Measurements from ENCODE around the gene ZFYVE28.
A peak's percentile ranks its signal among the peaks of the same experiment; 100 is the strongest.

ZFYVE28 gene

GRCh38 chr4:2363056-2363721 lies 55.3 kb downstream of the ZFYVE28 start:
- Mint-ChIP-seq H3K36me3 (no peaks in the 10 kb centered on the region), H3K9me3 (no peaks in the 10 kb centered on the region), H3K4me3 (no peak overlapping the region), H3K27me3 (peaks cover 14% of the 10 kb centered on the region), H3K27ac (no peak overlapping the region), H3K4me1 (peaks cover 9% of the 10 kb centered on the region)
- no peak for DNase-seq
- CTCF ChIA-PET: no interaction called here

- H3K4me1 Mint-ChIP-seq: peaks cover 9% of the 10 kb centered on the region
- CTCF ChIA-PET: no interaction called here
- H3K36me3 Mint-ChIP-seq: no peaks in the 10 kb centered on the region
- no peak overlapping the region for H3K27ac Mint-ChIP-seq
- no peaks in the 10 kb centered on the region for H3K9me3 Mint-ChIP-seq
- H3K27me3 Mint-ChIP-seq: peaks cover 14% of the 10 kb centered on the region
- H3K4me3 Mint-ChIP-seq: no peak overlapping the region
- DNase-seq: no peak
Observed at GRCh38 chr4:2362266-2363055, 56.0 kb downstream of the ZFYVE28 start.

DNA sequence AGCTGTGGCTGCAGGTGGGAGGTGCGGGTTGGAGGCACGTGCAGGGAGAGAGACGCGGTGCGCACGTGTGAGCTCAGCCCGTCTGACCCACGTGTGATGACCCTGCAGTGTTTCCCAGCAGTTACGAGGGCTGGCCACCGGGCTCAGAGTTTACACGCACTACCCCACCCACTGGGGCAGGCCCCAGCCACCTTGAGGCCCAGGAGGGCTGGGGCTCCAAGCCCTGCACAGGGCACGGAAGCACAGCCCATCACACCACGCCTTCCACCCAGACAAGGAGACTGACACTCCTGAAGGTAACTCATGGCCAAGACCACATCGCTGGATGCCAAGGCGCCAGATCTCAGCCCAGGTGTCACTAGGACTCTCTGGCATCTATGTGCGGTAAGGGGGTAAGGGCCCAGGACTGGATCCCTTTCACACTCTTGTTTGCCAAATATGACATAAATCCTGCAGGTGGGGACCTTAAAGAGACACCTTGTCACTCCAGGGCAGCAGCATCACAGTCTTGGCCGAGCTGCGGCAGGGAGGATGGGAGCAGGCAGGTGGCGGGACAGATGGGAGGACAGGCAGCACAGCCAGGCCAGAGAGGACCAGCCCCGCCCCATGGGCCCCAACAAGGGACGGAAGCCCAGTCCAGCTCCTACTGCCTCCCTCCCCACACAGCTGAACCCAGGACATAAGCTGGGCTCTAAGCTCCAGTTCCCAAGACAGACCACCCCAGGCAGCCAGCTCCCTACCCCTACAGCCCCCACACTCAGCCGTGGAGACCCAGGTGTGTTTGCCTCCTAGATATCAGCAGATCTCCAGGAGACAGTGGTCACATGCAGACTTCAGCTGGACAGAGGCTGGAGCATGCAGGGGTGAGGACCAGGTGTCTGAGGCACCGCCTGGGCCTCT lies 56.8 kb downstream of the ZFYVE28 start:
- H3K9me3 Mint-ChIP-seq: no peaks in the 10 kb centered on the region
- peaks cover 9% of the 10 kb centered on the region for H3K4me1 Mint-ChIP-seq
- DNase-seq: no peak
- H3K36me3 Mint-ChIP-seq: no peaks in the 10 kb centered on the region
- CTCF ChIA-PET: interaction anchor here (1.5 kb wide), 1 partner anchor 142 kb away, joined by 5 read pairs; no protein-coding TSS in a partner anchor
- H3K27me3 Mint-ChIP-seq: peaks cover 8% of the 10 kb centered on the region
- no peak overlapping the region for H3K27ac Mint-ChIP-seq
- no peak overlapping the region for H3K4me3 Mint-ChIP-seq

DNA sequence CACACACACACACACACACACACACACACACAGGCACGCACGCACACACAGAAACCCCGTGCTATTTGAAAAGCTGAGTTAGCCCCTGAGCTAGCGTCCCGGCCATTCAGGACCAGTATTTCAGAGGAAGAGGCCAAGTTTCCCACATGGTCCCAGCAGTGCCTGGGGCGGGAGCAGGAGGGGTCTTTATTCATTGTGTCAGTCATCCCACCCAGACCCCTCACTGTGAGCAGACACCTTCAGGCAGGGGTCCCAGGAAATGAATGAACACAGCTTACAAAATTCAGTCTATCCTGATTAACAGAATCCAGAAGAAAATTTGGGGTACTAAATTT lies 58.1 kb downstream of the ZFYVE28 start:
- Mint-ChIP-seq H3K4me1 (peaks cover 9% of the 10 kb centered on the region), H3K36me3 (no peaks in the 10 kb centered on the region), H3K4me3 (no peak overlapping the region), H3K27me3 (peaks cover 5% of the 10 kb centered on the region), H3K9me3 (no peaks in the 10 kb centered on the region), H3K27ac (no peak overlapping the region)
- CTCF ChIA-PET: interaction anchor here (1.1 to 1.5 kb wide), 2 partner anchors 79 to 140 kb away, joined by 3 to 5 read pairs; no protein-coding TSS in a partner anchor
- DNase-seq: no peak

DNA sequence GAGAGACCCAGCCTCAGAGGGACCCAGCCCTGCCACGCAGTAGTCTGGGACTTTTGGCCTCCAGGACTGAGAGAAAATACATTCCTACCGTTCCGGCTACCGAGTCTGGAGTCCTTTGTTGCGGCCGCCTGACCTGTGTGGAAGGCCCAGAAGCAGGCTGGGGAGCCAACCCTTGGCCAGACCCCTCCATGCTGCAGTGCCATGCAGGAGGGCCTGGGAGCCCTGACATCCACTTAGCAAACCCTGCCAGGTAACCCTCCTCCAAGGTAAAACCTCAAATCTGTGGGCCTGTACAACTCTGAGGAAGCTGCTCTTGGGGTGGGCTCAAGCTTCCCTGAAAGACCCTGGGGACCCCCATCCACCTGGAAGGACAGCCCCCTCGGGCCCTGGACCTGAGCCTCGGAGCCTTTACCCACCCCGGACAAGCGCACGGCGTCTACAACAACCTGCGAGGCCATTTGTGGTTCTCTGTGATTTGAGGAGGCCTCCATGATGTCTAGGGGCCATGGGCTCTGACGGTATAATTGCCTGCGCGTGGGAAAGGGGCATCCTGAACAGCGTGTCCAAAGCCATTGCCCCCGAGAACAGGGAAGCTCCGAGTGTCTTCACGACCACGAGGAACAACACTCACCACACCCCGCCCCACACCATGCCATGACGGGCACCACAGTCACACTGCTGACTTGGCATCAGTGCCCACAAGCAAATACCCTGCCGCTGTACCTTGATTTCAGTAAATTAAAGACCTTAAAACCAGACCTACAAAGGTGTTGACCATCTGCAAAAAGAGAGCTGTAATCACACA lies 58.7 kb downstream of the ZFYVE28 start:
- Mint-ChIP-seq H3K36me3 (no peaks in the 10 kb centered on the region), H3K4me1 (peaks cover 11% of the 10 kb centered on the region), H3K9me3 (no peaks in the 10 kb centered on the region), H3K27ac (no peak overlapping the region), H3K4me3 (no peak overlapping the region), H3K27me3 (peaks cover 4% of the 10 kb centered on the region)
- CTCF ChIA-PET: interaction anchor here (1.1 to 1.5 kb wide), 2 partner anchors 78 to 140 kb away, joined by 3 to 5 read pairs; no protein-coding TSS in a partner anchor
- DNase-seq: no peak

GRCh38 chr4:2357821-2358745 lies 60.4 kb downstream of the ZFYVE28 start:
- no peak overlapping the region for H3K27ac Mint-ChIP-seq
- no peak for DNase-seq
- peaks cover 4% of the 10 kb centered on the region for H3K27me3 Mint-ChIP-seq
- H3K4me3 Mint-ChIP-seq: no peak overlapping the region
- CTCF ChIA-PET: interaction anchor here (1.0 kb wide), 1 partner anchor 136 kb away, joined by 3 read pairs; no protein-coding TSS in a partner anchor
- H3K9me3 Mint-ChIP-seq: no peaks in the 10 kb centered on the region
- H3K4me1 Mint-ChIP-seq: peaks cover 4% of the 10 kb centered on the region
- no peaks in the 10 kb centered on the region for H3K36me3 Mint-ChIP-seq

GRCh38 chr4:2356123-2357069 lies 62.0 kb downstream of the ZFYVE28 start:
- no peak overlapping the region for H3K4me3 Mint-ChIP-seq
- H3K9me3 Mint-ChIP-seq: no peaks in the 10 kb centered on the region
- no peak overlapping the region for H3K27ac Mint-ChIP-seq
- peaks cover 4% of the 10 kb centered on the region for H3K27me3 Mint-ChIP-seq
- H3K4me1 Mint-ChIP-seq: peaks cover 4% of the 10 kb centered on the region
- no peaks in the 10 kb centered on the region for H3K36me3 Mint-ChIP-seq
- DNase-seq: no peak
- CTCF ChIA-PET: no interaction called here

GRCh38 chr4:2354760-2355159 lies 63.7 kb downstream of the ZFYVE28 start:
- Mint-ChIP-seq H3K27ac (no peak overlapping the region), H3K4me1 (peaks cover 4% of the 10 kb centered on the region), H3K9me3 (no peaks in the 10 kb centered on the region), H3K36me3 (no peaks in the 10 kb centered on the region), H3K27me3 (peaks cover 4% of the 10 kb centered on the region), H3K4me3 (no peak overlapping the region)
- CTCF ChIA-PET: interaction anchor here (2.5 kb wide), 1 partner anchor 134 kb away, joined by 12 read pairs; no protein-coding TSS in a partner anchor
- DNase-seq: no peak

- Mint-ChIP-seq H3K27me3 (peaks cover 4% of the 10 kb centered on the region), H3K36me3 (no peaks in the 10 kb centered on the region), H3K9me3 (no peaks in the 10 kb centered on the region), H3K27ac (no peak overlapping the region), H3K4me1 (peaks cover 4% of the 10 kb centered on the region), H3K4me3 (no peak overlapping the region)
- CTCF ChIA-PET: interaction anchor here (2.5 kb wide), 1 partner anchor 134 kb away, joined by 12 read pairs; no protein-coding TSS in a partner anchor
- peak; percentile 50 for DNase-seq
Observed at GRCh38 chr4:2354118-2354517, 64.3 kb downstream of the ZFYVE28 start.

DNA sequence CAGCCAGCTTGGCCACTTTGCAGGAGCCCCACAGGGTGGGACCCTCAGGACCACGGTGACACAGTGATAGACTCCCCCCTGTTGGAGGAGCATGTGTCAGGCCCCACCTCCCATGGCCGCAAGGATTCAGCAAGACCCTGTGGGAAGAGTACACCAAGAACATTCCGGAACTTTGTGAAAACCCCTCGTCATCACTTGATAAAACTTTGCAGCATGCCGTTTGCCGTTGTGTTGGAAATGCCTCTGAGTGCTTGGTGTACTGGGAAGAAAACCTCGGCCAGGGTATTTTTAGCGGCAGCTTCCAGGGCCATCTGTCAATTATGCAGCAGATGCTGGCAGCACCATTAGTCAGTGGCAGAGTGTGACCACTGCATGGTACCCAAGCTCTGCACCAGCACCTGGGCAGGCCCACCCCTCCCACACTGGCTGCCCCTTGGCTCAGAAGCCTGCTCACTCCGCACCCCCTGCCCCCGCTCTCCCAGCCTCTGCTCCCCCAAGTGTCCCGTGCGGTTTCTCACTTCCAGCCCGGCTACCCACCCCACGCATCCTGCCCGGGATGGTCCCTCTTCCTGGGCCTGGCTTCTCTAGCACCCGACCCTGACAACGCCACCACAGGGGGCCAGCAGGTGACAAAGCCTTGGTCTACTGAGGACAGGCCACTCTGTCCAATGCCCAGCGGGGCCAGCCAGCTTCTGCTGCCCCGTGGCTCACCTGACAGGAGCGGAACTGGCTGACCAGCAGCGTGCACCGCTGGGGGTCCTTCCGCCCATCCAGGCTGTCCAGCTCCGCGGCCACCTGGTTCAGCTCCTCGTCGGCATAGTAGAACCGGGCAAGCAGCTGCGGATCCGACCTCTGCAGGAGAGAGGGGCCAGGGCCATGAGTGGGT lies 65.0 kb downstream of the ZFYVE28 start:
- no peaks in the 10 kb centered on the region for H3K36me3 Mint-ChIP-seq
- H3K9me3 Mint-ChIP-seq: no peaks in the 10 kb centered on the region
- no peak overlapping the region for H3K27ac Mint-ChIP-seq
- no peak for DNase-seq
- no peak overlapping the region for H3K4me3 Mint-ChIP-seq
- peaks cover 4% of the 10 kb centered on the region for H3K27me3 Mint-ChIP-seq
- peaks cover 4% of the 10 kb centered on the region for H3K4me1 Mint-ChIP-seq
- CTCF ChIA-PET: interaction anchor here (1.1 to 2.5 kb wide), 2 partner anchors 103 to 133 kb away, joined by 3 to 12 read pairs; no protein-coding TSS in a partner anchor

GRCh38 chr4:2352729-2353221 lies 65.7 kb downstream of the ZFYVE28 start:
- no peak overlapping the region for H3K27ac Mint-ChIP-seq
- no peak overlapping the region for H3K4me3 Mint-ChIP-seq
- DNase-seq: no peak
- no peaks in the 10 kb centered on the region for H3K36me3 Mint-ChIP-seq
- peaks cover 4% of the 10 kb centered on the region for H3K4me1 Mint-ChIP-seq
- no peaks in the 10 kb centered on the region for H3K9me3 Mint-ChIP-seq
- CTCF ChIA-PET: interaction anchor here (1.1 to 2.5 kb wide), 2 partner anchors 104 to 132 kb away, joined by 3 to 12 read pairs; no protein-coding TSS in a partner anchor
- H3K27me3 Mint-ChIP-seq: peaks cover 4% of the 10 kb centered on the region
